Stimulated activated CD8-positive, alpha-beta memory T cell treated with anti-CD3 and anti-CD28 coated beads, Interleukin-12 subunit alpha, Interleukin-12 subunit beta, amount 100 ng/mL, for 24 hours (primary cell): ENCODE measurements around the gene SUMO2.

Experiments
- DNase-seq: peaks from one replicate; pipeline ENCODE4 v3.0.0-alpha.2; 2020; ENCODE audit errors: extremely low read depth

SUMO2 gene

GRCh38 chr17:75124041-75124818, 58.5 kb downstream of the SUMO2 start:
- no peak for DNase-seq

- DNase-seq: no peak
These were observed 64.5 kb downstream of the SUMO2 start for GRCh38 chr17:75118307-75118706.

DNA sequence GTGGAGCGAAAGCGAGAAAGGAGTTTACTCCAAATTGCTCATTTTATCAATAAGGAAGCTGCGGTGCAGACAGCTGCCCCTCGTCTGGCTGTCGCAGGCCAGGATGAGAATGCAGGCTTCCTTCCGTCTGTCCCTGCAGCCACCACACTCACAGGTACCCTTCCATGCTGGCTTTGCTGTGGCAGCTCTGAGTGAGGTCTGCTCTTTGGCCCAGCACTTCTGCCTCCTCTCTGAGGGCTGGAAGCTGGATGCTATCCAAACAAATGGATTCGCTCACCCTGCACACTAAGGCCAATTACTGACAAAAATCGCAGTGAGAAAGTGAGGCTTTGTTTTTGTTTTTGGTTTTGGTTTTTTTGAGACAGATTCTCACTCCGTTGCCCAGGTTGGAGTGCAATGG, 66.0 kb downstream of the SUMO2 start:
- no peak for DNase-seq
